Measurements from ENCODE around the gene TRPT1.

GRCh38 chr11:64267207-64267945 is 41.4 kb upstream of the TRPT1 start:
- no peak for TF ChIP-seq CTCF (IDR thresholded peaks at IDR 0.05; ENCODE audit: insufficient read depth, low read depth, low read length)
- TF ChIP-seq EZH2 (IDR thresholded peaks at IDR 0.05; ENCODE audit: insufficient read depth, low read length), result no peak
